ENCODE measurements around the gene HOXA11. TPM values are rescaled to one million over a fixed set of nuclear protein-coding genes. Genes with fewer than 3 reads are reported as not detected.

Gene HOXA11
- total RNA-seq, 2 experiments from 2014 or later = not detected

DNA sequence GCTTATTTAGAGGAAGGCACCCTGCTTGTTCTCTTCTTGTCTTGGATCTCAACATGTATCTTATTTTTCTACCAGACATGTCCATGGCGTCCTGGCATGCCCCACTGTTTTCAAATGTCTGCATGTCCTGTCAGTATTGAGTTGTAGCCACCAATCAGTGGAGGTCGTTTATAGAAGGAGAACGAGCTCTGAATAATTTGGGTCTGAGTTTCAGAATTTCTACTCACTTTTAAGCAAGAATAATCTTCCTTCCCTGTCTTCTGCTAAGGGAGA is 17.8 kb upstream of the HOXA11 start:
- DNase-seq = peak; percentile 8
- ChIA-PET CTCF (interaction anchor here (1.0 to 1.4 kb wide), 2 partner anchors 9 to 23 kb away, joined by 3 to 8 read pairs; no protein-coding TSS in a partner anchor), POLR2A (no interaction called here)
- Mint-ChIP-seq H3K27me3 (peaks cover 89% of the 10 kb centered on the region), H3K9me3 (no peaks in the 10 kb centered on the region), H3K27ac (no peak overlapping the region), H3K4me3 (no peak overlapping the region), H3K36me3 (ENCODE audit: low read depth) (no peaks in the 10 kb centered on the region), H3K4me1 (peaks cover 35% of the 10 kb centered on the region)

DNA sequence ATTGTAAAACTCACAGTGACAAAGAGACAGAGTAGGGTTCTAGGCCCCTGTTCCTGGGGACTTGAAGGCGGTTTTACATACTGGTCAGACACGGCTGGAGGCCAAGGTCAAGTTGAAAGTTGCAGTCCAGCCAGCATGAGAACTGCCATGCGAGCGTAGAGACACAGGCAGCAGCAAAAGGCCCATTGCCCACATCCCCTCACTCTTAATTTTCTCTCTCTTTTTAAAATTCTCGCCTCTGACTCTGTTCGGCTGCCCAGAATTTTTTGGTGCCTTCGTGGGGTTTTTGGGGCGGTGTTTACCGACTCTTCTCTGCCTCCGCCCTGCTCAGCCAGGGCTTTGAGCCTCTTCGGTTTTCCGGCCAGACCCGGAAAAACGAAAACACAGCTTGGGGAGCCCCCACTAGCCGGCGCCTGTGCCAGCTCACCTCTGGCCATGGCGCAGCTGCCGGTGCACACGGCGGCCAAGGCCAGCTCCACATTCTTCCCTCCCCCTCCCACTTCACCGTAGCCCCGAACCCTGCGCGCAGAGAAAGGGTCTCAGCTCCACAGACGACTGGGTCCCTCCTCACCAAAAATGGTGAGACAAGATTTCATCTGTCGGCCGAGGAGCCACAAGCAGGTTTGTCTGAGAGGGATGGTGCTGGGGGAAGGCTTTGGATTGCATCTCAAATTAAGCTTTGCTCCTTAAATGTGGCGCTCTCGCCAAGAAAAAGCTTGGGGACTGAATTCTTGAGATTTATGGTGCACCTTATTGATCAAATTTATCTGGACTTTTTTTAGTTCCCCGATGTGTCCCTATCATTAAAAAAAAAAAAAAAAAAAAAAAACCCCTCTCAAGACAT is 17.2 kb upstream of the HOXA11 start:
- DNase-seq = peak; percentile 6
- ChIA-PET CTCF (interaction anchor here (1.0 to 1.4 kb wide), 2 partner anchors 9 to 23 kb away, joined by 3 to 8 read pairs; no protein-coding TSS in a partner anchor), POLR2A (no interaction called here)
- Mint-ChIP-seq H3K4me3 (no peak overlapping the region), H3K9me3 (no peaks in the 10 kb centered on the region), H3K36me3 (ENCODE audit: low read depth) (no peaks in the 10 kb centered on the region), H3K27ac (no peak overlapping the region), H3K4me1 (peaks cover 35% of the 10 kb centered on the region), H3K27me3 (peaks cover 90% of the 10 kb centered on the region)

DNA sequence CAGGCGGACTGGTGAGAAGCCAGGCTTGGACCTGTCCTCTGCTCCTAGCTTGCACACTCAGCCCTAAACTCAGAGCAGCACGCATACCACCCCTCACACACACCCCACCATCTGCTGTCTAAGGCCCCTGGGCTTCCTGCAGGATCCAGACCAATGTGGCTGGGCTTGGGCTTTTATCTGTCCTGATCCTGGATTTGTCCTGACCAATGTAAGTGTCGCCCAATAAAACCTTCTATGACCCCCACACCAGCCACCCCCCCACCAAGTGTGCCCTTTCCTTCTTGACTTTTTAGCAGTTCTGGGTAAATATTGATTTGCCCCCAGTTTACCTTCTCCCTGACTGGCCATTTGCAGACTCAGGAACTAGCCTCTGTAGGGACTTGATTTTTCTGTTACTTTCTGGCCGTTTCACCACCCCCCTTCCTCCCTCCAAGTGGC is 16.6 kb upstream of the HOXA11 start:
- ChIA-PET CTCF (no interaction called here), POLR2A (no interaction called here)
- H3K27me3 Mint-ChIP-seq = peaks cover 88% of the 10 kb centered on the region
- peak overlapping the region; percentile 17 for H3K4me3 Mint-ChIP-seq
- DNase-seq = no peak
- no peaks in the 10 kb centered on the region for H3K9me3 Mint-ChIP-seq
- no peaks in the 10 kb centered on the region for H3K36me3 Mint-ChIP-seq (ENCODE audit: low read depth)
- H3K27ac Mint-ChIP-seq = no peak overlapping the region
- H3K4me1 Mint-ChIP-seq = peaks cover 35% of the 10 kb centered on the region

DNA sequence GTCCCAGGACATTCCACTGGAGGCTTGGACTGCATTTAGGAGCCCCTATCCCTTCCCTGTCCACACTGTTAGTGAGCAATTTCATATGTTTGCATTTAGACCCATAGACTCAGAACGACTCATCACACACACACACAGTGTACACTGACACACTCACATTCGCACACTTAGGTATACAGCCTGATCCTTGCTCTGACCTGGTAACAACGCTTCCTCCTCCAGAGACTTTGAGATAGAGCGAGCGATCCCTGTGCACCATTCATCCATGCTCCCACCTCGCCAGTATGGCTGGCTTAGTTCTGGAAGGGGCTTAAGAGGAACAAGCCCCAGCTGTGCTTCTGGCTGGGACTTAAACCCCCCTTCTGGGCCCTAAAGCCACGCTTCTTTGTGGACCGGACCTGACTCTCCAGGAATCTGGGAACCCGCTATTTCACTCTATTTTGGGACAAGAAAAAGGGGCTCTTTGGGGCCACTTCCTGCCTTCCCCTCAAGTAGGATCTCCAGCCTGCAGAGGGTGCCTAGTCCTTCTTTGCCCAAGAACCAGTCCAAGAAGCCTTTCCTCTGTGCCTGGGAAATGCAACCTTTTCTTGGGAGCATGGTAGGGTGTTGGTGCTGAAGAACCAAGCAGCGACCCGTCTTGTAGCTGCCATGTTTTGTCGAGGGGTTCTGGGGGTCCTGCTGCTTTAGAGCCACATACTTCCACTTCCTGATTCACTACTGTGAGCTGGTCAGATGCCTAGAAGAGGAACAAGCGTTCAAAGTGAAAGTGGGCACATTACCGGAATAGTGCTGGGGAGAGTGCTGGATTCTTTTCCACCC is 15.9 kb upstream of the HOXA11 start:
- H3K9me3 Mint-ChIP-seq = no peaks in the 10 kb centered on the region
- no peaks in the 10 kb centered on the region for H3K36me3 Mint-ChIP-seq (ENCODE audit: low read depth)
- CTCF ChIA-PET = no interaction called here
- H3K27me3 Mint-ChIP-seq = peaks cover 86% of the 10 kb centered on the region
- peak overlapping the region; percentile 17 for H3K4me3 Mint-ChIP-seq
- DNase-seq = peak; percentile 12
- H3K27ac Mint-ChIP-seq = peak overlapping the region; percentile 21
- POLR2A ChIA-PET = no interaction called here
- peaks cover 36% of the 10 kb centered on the region for H3K4me1 Mint-ChIP-seq

DNA sequence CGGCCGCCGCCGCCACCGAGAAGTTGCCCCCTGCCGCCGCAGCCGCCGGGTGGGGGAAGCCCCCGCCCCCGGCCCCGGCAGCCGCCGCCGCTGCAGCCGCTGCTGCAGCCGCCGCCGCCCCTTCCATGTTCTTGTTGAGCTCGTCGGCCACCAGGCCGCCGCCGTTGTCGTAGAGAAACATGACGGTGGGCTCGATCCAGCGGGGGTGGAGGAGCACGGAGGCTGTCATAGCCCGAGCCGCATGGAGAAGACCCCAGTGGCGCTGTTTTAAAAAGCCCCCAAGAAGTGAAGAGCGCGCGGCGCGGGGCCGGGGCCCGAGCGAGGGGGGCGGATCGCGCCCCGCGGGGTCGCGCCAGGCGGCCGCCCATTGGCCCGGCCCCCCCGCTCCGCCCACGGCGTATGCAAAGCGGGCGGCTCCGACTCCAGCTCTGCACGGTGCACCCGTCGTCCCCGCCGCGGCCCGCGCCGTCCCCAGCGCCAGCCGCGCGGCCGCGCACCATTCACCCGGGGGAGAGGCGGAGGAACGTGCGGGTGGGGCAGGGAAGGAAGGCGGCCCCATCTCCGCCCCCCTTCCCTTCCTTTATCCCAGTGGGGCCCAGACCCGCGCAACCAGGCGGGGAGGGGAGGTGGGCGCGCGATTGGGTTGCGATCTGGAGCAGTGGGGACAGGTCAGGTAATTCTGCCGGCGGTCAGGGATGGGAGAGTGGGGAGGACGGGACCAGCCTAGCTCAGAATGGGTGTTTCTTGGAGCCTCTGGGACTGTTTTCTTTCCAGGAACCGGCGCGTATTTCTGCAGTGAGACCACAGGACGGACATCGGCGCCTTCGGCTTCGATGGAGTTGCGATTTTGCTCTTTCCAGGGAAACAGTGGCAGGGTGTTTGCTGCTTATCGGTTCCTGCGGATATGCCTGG is 15.1 kb upstream of the HOXA11 start, which contains the start of gene HOXA13:
HOXA13 (minus strand) TSS at position 243 of the 912 bp plus-strand sequence; CDS start at position 229, 14 bp downstream.
- ChIA-PET POLR2A (interaction anchor here (1.3 kb wide), 1 partner anchor 19 kb away, joined by 3 read pairs; no protein-coding TSS in a partner anchor), CTCF (interaction anchor here (0.8 kb wide), 1 partner anchor 11 kb away, joined by 4 read pairs; no protein-coding TSS in a partner anchor)
- Mint-ChIP-seq H3K4me1 (peaks cover 32% of the 10 kb centered on the region), H3K27ac (peak within 1 kb of the TSS; percentile 21), H3K4me3 (peak within 1 kb of the TSS; percentile 50), H3K36me3 (ENCODE audit: low read depth) (no peaks in the 10 kb centered on the region), H3K27me3 (peaks cover 84% of the 10 kb centered on the region), H3K9me3 (no peaks in the 10 kb centered on the region)
- no peak for DNase-seq

DNA sequence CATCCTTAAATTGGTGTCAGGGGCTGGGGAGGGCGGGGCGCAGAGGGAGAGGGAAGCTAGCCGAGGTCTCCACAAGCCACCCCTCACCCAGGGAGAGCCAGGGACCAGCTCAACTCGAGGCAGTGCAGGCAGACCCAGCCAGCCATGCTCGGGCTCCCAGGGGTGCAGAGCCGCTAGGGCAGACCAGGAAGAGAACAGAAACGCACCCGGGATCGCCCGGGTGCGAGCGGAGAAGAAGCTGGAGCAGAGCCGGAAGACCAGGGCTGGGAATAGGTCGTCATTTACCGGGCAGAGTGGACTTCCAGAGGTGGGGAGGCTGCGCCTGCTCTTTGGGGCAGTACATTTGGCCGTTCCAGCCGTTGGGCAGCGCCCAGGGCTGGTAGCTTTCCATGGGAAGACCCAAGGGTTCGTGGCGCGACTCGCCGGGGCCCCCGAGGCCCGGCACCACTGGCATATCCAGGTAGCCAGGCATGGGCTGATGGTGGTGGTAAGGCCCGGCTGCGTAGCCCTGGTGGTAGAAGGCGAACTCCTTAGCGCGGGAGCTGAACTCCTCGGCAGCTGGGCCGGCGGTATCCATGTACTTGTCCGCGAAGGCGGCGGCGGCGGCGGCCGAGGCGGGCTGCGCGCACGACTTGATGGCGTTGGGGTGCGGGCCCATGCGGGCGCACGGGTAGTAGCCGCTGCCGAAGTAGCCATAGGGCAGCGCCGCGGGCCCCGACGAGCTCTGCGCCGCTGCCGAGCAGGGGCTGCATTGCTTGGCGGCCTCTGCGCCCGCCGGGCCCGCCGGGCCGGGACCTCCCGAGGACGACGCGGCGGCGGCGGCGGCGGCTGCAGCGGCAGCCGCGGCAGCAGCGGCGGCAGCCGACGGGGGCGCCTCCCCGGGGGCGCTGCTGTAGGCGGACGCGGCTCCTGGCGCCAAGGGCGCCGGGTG is 14.1 kb upstream of the HOXA11 start:
- H3K4me1 Mint-ChIP-seq = peaks cover 32% of the 10 kb centered on the region
- H3K9me3 Mint-ChIP-seq = no peaks in the 10 kb centered on the region
- no peak overlapping the region for H3K27ac Mint-ChIP-seq
- H3K27me3 Mint-ChIP-seq = peaks cover 83% of the 10 kb centered on the region
- no peaks in the 10 kb centered on the region for H3K36me3 Mint-ChIP-seq (ENCODE audit: low read depth)
- ChIA-PET POLR2A (interaction anchor here (1.3 kb wide), 1 partner anchor 20 kb away, joined by 3 read pairs; no protein-coding TSS in a partner anchor), CTCF (interaction anchor here (0.8 to 1.2 kb wide), 3 partner anchors 12 to 38 kb away, joined by 4 read pairs; partner anchors contain the start of gene HOXA11)
- DNase-seq = no peak
- H3K4me3 Mint-ChIP-seq = peak overlapping the region; percentile 17

DNA sequence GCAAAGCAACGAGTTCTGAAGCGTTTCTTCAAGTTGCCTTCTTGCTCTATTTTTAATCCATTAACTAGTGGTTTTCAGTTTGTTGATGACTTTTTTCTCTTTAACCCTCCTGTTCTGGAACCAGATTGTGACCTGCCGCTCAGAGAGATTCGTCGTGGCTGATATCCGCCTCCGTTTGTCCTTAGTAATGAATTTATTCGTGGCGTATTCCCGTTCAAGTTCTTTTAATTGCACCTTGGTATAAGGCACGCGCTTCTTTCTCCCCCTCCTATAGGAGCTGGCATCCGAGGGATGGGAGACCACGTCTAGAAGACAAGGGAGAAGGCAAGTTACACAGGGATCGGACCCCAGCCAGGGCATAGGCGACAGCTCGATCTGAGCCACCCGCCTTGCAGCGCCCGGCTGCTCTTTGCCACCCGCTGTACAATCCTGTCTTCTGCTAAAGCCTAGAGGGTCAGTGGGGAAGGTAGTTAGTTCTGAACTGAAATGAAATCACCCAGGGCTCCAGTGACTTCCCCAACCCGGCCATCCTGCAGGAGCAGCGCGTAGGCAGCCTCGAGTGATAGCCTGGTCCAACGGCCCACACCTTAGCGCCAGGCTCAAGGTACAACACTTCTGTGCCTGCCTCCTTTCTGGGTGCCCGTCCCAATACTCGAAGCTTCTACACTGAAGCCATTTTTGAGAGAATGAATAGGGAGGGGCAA is 13.3 kb upstream of the HOXA11 start:
- peak overlapping the region; percentile 1 for H3K4me3 Mint-ChIP-seq
- H3K27ac Mint-ChIP-seq = no peak overlapping the region
- no peak for DNase-seq
- H3K4me1 Mint-ChIP-seq = peaks cover 34% of the 10 kb centered on the region
- POLR2A ChIA-PET = interaction anchor here (1.3 kb wide), 1 partner anchor 21 kb away, joined by 3 read pairs; no protein-coding TSS in a partner anchor
- peaks cover 83% of the 10 kb centered on the region for H3K27me3 Mint-ChIP-seq
- no peaks in the 10 kb centered on the region for H3K36me3 Mint-ChIP-seq (ENCODE audit: low read depth)
- no peaks in the 10 kb centered on the region for H3K9me3 Mint-ChIP-seq
- CTCF ChIA-PET = interaction anchor here (0.9 to 1.2 kb wide), 2 partner anchors 14 to 37 kb away, joined by 4 read pairs; partner anchors contain the start of gene HOXA11

DNA sequence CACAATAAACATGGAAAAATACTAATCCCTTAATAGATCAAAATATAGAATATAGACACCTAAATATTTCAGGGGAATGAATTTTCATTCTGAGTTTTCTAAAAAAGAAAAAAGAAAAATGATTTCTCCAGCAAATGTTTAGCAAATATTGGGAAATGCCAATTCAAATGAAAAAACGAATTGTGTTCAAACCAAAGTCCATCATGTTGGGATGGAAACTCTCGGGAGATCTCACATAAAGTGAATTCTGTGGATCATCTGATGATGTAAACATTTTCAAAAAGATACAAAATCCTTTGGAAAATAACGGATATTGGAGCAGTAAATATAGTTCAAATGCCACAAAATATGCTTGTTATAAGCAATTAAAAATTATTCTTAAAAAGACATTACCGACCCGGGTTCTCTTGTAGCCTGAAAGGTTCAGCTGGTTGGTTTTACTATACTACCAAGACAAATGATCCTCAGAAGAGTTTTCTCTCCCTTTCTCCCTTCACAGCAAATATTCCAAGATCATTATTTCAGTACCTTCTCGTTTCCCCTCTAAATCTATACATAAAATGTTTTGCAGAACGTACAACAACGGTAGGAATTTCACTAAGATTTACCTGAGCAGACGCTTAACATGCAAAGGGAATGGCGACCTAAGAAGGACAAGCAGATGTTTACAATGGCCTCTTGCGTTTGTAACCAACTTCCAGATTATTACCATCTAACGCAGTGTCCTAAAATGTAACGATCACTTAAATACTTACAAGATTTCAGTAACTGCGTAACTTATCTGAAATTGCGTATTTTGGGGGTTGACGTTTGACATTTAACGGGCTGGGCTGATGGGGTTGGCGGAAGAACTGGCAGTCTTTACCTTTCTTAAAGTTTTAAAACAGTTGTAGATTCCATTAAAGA is 12.4 kb upstream of the HOXA11 start:
- no peak overlapping the region for H3K4me3 Mint-ChIP-seq
- DNase-seq = no peak
- H3K9me3 Mint-ChIP-seq = no peaks in the 10 kb centered on the region
- H3K27me3 Mint-ChIP-seq = peaks cover 83% of the 10 kb centered on the region
- H3K36me3 Mint-ChIP-seq (ENCODE audit: low read depth) = no peaks in the 10 kb centered on the region
- no peak overlapping the region for H3K27ac Mint-ChIP-seq
- peaks cover 34% of the 10 kb centered on the region for H3K4me1 Mint-ChIP-seq
- ChIA-PET CTCF (no interaction called here), POLR2A (no interaction called here)

DNA sequence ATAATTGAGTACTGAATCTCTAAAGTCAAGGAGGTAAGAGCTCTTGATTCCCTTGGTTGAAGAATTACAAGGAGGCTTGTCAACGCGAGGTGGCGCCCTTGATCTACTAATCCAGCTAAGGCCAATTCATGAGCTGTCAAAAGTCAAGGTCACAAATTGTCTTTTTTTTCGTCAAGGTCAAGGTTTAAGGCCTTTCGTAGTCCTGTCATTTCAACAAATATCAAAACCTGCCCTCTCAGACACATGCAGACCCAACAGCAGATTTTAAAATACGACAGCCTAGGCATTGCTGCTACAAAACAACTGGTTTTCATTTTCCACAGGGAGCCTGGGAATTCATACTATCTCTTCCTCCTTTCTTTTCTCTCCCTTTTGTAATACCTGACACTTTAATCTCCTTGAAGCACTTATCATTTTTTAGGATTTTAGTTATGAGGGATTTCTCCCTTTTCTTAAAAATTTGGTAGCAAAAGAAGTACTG is 11.3 kb upstream of the HOXA11 start:
- DNase-seq = peak; percentile 81
- Mint-ChIP-seq H3K4me3 (no peak overlapping the region), H3K27me3 (peaks cover 82% of the 10 kb centered on the region), H3K4me1 (peaks cover 28% of the 10 kb centered on the region), H3K36me3 (ENCODE audit: low read depth) (no peaks in the 10 kb centered on the region), H3K27ac (no peak overlapping the region), H3K9me3 (no peaks in the 10 kb centered on the region)
- ChIA-PET POLR2A (no interaction called here), CTCF (interaction anchor here (0.5 to 2.8 kb wide), 48 partner anchors 8 to 901 kb away, joined by 3 to 26 read pairs (median 4); partner anchors contain the start of genes EVX1 and HOXA11)

DNA sequence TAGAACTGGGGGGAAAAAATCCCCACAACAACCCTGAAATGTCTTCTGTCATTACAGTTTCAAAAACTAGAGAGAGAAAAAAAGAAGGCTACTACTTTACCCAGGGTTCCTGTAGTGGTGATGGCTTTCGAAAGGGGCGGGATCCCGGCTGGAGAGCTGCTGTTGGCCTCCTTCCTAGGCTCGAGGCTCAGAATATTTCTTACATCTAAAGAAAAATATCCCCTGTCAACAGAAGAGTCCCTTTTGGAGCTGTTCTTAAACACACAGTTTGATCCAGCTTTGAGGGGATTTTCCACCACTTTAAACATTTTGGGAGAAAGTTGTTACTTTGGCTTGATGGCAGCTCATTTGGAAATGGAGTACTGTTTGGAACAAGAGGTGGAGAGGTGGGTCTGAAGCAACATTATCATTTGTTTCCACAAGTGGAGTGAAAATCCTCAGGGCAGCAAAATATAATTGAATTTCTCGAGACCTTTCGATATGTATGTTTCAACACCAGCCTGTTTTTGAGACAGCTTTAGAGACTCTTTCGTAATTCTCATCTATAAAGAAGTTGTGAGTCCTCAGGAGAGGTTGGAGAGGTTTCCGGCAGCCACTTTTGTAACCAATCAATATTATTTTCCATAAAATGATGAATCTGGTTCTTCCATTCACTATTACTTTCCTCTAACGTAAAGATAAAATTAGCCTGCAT is 9.8 kb upstream of the HOXA11 start:
- H3K9me3 Mint-ChIP-seq = no peaks in the 10 kb centered on the region
- DNase-seq = no peak

More for the DNA sequence above, 9.8 kb upstream of the HOXA11 start:
- H3K36me3 Mint-ChIP-seq (ENCODE audit: low read depth) = no peaks in the 10 kb centered on the region
- no peak overlapping the region for H3K27ac Mint-ChIP-seq
- peaks cover 17% of the 10 kb centered on the region for H3K4me1 Mint-ChIP-seq
- ChIA-PET CTCF (interaction anchor here (1.5 to 2.8 kb wide), 10 partner anchors 9 to 902 kb away, joined by 5 to 26 read pairs (median 10); partner anchors contain the start of gene HOXA11), POLR2A (interaction anchor here (0.8 kb wide), 1 partner anchor 32 kb away, joined by 3 read pairs; no protein-coding TSS in a partner anchor)
- H3K27me3 Mint-ChIP-seq = peaks cover 85% of the 10 kb centered on the region
- H3K4me3 Mint-ChIP-seq = no peak overlapping the region
